HG02981 (cell line): ENCODE data around the gene C3orf22.
"Not testable (repeated sequence)": the region's sequence is repeated elsewhere in the genome, so short reads cannot be mapped to it uniquely, and the experiment has no call there.

Experiments
- ATAC-seq: cut with Tn5 transposase; IDR thresholded peaks from one replicate; pipeline ENCODE4 v1.9.1; 2021; ENCODE audit warnings: mild to moderate bottlenecking, moderate library complexity; ENCODE audit not compliant: unreplicated experiment

C3orf22 gene

GRCh38 chr3:126544596-126545281, 14.0 kb downstream of the C3orf22 start:
- no peak for ATAC-seq

DNA sequence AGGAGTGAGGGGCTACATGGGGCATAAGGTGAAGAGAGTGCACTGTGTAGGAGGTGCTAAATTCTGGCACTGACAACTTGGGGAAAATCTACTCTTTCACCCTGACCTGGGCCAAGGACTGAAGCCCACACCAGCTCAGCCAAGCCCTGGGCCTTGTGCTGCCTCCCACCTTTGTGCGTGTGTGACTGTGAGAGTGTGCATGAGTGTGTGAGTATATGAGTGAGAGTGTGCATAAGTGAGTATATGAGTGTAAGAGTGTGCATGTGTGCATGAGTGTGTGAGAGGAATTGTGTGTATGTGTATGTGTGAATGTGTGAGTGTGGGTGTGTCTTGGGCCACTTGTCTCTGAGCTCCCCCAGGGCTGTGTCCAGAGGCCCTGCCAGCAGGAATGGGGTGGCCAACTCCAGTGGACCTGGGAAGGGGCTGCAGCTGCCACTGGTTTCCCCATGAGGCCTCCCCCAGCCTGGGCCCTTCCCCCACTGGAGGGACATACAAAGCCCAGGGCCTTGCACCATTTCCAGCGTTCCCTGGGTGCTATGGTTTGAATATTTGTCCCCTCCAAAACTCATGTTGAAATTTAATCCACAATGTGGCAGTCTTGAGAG, 15.2 kb downstream of the C3orf22 start:
- no peak for ATAC-seq

GRCh38 chr3:126542340-126543241, 16.1 kb downstream of the C3orf22 start:
- no peak for ATAC-seq

- no peak for ATAC-seq
Measured at GRCh38 chr3:126541628-126542339, 16.9 kb downstream of the C3orf22 start.

DNA sequence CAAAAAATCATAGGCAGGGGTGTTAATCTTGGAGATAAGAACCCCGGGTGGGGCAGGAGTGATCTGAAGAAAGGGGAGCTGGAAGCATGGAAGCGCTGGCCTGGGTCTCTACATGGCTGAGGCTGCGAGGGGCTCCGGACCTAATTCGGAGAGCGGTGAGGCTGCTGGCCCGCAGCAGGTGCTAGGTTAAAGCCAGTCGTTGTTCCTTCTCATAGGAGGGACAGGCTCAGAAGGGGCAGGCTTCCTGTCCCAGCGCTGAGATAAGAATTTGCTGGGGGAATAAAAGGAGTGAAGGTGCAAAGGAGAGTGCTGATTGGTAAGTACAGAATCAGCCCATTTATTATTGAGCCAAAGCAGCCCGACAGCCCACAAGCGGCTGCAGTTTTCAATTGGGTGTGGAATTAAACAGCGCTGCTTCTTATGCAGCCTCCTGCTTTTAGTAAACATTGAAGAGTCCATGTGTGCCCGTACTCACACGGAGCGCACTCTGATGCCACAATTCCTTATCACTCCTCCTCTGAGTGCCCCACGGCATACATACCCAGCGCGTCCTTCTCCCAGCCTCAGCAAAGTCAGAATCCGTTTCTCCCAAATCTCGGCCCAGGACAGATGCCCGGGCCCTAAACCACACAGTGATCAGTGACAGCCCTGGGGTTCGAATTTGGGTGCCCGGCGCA, 17.6 kb downstream of the C3orf22 start:
- ATAC-seq: no peak

GRCh38 chr3:126540342-126540849, 18.3 kb downstream of the C3orf22 start:
- no peak for ATAC-seq

DNA sequence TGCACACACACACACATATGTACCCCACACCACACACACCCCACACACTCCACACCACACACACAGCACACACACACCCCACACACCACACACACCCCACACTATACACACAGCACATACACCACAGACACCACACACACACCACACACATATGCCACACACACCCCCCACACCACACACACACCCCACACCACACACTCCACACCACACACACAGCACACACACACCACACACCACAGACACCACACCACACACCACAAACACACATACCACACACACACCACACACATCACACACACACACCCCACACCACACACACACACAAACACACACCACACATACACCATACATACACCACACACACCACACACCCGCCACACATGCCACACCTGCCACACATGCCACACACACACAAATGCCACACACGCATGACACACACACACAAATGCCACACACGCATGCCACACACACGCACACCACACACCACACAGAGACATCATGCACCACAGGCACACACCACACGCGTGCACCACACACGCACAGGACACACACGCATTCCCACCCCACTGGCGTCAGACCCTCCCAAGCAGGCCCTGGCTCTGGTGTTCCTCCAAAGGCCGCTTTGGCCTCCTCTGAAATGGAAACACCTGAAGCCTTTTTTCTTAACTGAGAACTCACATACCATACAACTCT, 19.0 kb downstream of the C3orf22 start:
- ATAC-seq: no peak

GRCh38 chr3:126538966-126539365, 19.8 kb downstream of the C3orf22 start:
- ATAC-seq: no peak

- ATAC-seq: no peak
Measured at GRCh38 chr3:126538316-126538715, 20.4 kb downstream of the C3orf22 start.

DNA sequence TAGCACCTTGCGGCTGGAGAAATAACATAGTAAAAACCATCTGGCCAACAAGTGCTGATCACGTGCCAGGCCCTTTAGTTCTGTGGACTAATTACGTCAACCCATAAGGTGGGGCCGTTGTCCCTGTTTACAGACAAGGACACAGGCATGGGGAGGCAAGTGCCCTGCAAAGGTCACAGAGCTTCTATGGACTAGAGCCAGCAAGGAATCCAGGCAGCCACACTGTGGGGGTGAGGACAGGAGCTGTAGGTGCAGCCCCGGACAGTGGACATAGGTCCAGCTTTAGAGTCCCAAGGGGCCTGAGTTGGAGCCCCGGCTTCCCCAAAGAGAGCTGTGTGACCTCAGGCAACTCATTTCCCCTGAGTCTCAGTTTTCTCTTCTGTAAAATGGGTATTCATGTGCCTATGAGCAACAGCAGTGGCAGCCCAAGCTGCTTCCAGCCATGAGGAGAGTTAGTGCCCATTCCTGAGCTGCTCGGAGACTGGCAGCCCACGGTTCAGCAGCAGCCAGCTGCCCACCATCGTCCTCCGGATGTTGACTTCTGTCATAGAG, 20.9 kb downstream of the C3orf22 start:
- no peak for ATAC-seq

GRCh38 chr3:126537116-126537729, 21.5 kb downstream of the C3orf22 start:
- no peak for ATAC-seq

GRCh38 chr3:126536126-126536525, 22.6 kb downstream of the C3orf22 start:
- ATAC-seq: no peak

GRCh38 chr3:126535636-126536035, 23.1 kb downstream of the C3orf22 start:
- no peak for ATAC-seq

GRCh38 chr3:126534716-126535115, 24.0 kb downstream of the C3orf22 start:
- not testable (repeated sequence) for ATAC-seq

GRCh38 chr3:126533506-126533905, 25.2 kb downstream of the C3orf22 start:
- ATAC-seq: no peak

DNA sequence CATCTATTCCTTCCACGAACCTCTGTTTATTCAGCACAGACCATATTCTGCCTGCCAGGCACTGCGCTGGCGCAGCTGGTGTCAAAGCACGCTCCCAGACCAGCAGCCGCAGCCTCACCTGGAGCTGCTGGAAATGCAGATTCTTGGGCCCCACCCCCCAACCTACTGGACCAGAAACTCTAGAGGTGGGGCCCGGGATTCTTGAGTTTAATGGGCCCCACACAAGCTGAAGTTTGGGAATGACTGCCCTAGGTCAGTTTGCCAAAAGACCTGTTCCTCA, 27.7 kb downstream of the C3orf22 start:
- no peak for ATAC-seq

GRCh38 chr3:126530171-126531050, 28.3 kb downstream of the C3orf22 start:
- ATAC-seq: peak; percentile 49

DNA sequence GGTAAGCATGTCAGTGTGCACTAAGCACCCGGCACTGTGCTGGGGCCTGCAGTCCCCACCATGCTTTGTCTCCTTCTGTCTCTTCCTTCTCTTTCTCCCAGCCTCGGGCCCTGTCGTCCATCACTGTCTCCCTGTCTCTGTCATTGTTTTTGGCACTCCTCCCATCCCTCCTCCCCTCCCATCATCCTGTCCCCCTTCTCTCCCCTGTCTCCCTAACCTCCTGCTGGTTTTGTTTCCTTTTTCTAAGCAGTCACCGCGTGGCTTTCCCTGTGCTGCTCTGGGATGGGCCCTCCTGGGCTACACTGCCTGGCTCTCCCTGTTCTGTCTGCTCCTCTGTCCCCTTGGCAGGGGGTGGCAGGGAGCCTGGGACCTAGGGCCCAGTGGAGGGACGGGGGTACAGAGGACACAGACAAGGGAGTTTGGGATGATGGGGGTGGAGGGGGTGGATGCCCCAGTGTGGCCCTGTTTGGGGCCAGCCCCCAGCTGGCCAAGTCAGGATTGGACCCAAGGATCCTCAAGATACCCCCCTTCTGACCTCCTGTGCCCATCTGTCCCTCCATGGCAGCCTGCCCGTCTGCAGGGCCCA, 29.1 kb downstream of the C3orf22 start:
- no peak for ATAC-seq
